WTC11 (cell line): ENCODE results near the gene PPFIBP2. TPM values are rescaled to one million over a fixed set of nuclear protein-coding genes. Genes with fewer than 3 reads are reported as not detected.

ENCODE experiments used
- ATAC-seq: fragments of 200-7000 bp; cut with Tn5 transposase; 2 replicates; pipeline ENCODE4 v1.10.0; 2021; ENCODE audit warnings: mild to moderate bottlenecking, moderate library complexity
- CTCF ChIA-PET: fragments of 300-600 bp; sonication (Branson Sonifier 250); formaldehyde crosslinking; loops from one replicate; lab custom pipeline; 2021; ENCODE audit warnings: antibody characterized with exemption; lab: Charles Lee
- POLR2A ChIA-PET: fragments of 350-600 bp; sonication (Branson Sonifier 250); formaldehyde crosslinking; loops from one replicate; lab custom pipeline; 2021; ENCODE audit warnings: antibody characterized with exemption; lab: Charles Lee
- DNase-seq: peaks from one replicate; pipeline ENCODE4 v3.0.0; 2021; ENCODE audit warnings: low spot score
- H3K27ac Mint-ChIP-seq: 2 replicates; pipeline ENCODE4 v1.8.0; 2021; ENCODE audit warnings: mixed read lengths
- H3K27me3 Mint-ChIP-seq: 2 replicates; pipeline ENCODE4 v1.8.0; 2021; ENCODE audit warnings: low read depth, mild to moderate bottlenecking, moderate library complexity, mixed read lengths
- H3K36me3 Mint-ChIP-seq: 2 replicates; pipeline ENCODE4 v1.8.0; 2021; ENCODE audit warnings: mixed read lengths
- H3K4me1 Mint-ChIP-seq: 2 replicates; pipeline ENCODE4 v1.8.0; 2022; ENCODE audit warnings: mixed read lengths
- H3K4me3 Mint-ChIP-seq: 2 replicates; pipeline ENCODE4 v1.8.0; 2021; ENCODE audit warnings: mild to moderate bottlenecking, moderate library complexity, mixed read lengths
- H3K9me3 Mint-ChIP-seq: 2 replicates; pipeline ENCODE4 v1.8.0; 2021; ENCODE audit warnings: mixed read lengths
- ATF1 ChIP-seq: sonication (generic); formaldehyde crosslinking; IDR thresholded peaks from 2 replicates; pipeline ENCODE4 v1.8.1; 2023; ENCODE audit warnings: mild to moderate bottlenecking, moderate library complexity, missing genetic modification reagents
- ELF4 ChIP-seq: sonication (generic); formaldehyde crosslinking; IDR thresholded peaks from 2 replicates; pipeline ENCODE4 v1.8.1; 2022; ENCODE audit warnings: low read depth, mild to moderate bottlenecking, moderate library complexity, missing genetic modification reagents
- ESRRA ChIP-seq: sonication (generic); formaldehyde crosslinking; IDR thresholded peaks from 2 replicates; pipeline ENCODE4 v1.8.1; 2022; ENCODE audit warnings: mild to moderate bottlenecking, missing genetic modification reagents, borderline replicate concordance
- NFATC4 ChIP-seq: fragments of 250-450 bp; sonication (Bioruptor Pico); IDR thresholded peaks from 2 replicates; pipeline ENCODE4 v1.9.0; 2021; ENCODE audit warnings: mild to moderate bottlenecking
- NR2C2 ChIP-seq: sonication (generic); formaldehyde crosslinking; IDR thresholded peaks from 2 replicates; pipeline ENCODE4 v1.8.0; 2022; ENCODE audit warnings: mild to moderate bottlenecking, missing genetic modification reagents
- ZNF317 ChIP-seq: sonication (generic); formaldehyde crosslinking; IDR thresholded peaks from 2 replicates; pipeline ENCODE4 v1.8.1; 2023; ENCODE audit warnings: low read depth, mild to moderate bottlenecking, moderate library complexity, missing genetic modification reagents, borderline replicate concordance
- total RNA-seq: library from RNA; stranded (reverse); gene quantifications from 3 replicates; pipeline ENCODE4 v1.2.3, GENCODE V29; 2021
- TF ChIP-seq, protein P1 (sequence below): sonication (generic); formaldehyde crosslinking; IDR thresholded peaks from 2 replicates; pipeline ENCODE4 v1.8.1; 2022; ENCODE audit warnings: mild to moderate bottlenecking, missing genetic modification reagents, moderate library complexity, borderline replicate concordance
- TF ChIP-seq, protein P2 (sequence below): fragments of 200-600 bp; IDR thresholded peaks from 2 replicates; pipeline ENCODE4 v1.8.0; 2022; ENCODE audit warnings: antibody characterized with exemption
- TF ChIP-seq, protein P3 (sequence below): sonication (generic); formaldehyde crosslinking; conservative IDR thresholded peaks from 2 replicates; pipeline ENCODE4 v1.8.1; 2023; ENCODE audit warnings: mild to moderate bottlenecking, low read depth, missing genetic modification reagents, moderate library complexity
- TF ChIP-seq, protein P4 (sequence below): sonication (generic); formaldehyde crosslinking; IDR thresholded peaks from 2 replicates; pipeline ENCODE4 v1.8.1; 2023; ENCODE audit warnings: mild to moderate bottlenecking, missing genetic modification reagents, borderline replicate concordance
- TF ChIP-seq, protein P5 (sequence below): sonication (generic); formaldehyde crosslinking; IDR thresholded peaks from 2 replicates; pipeline ENCODE4 v1.8.1; 2022; ENCODE audit warnings: low read depth, missing genetic modification reagents, borderline replicate concordance

PPFIBP2 gene
- total RNA-seq, 1 experiment from 2014 or later, result 21.4 TPM

DNA sequence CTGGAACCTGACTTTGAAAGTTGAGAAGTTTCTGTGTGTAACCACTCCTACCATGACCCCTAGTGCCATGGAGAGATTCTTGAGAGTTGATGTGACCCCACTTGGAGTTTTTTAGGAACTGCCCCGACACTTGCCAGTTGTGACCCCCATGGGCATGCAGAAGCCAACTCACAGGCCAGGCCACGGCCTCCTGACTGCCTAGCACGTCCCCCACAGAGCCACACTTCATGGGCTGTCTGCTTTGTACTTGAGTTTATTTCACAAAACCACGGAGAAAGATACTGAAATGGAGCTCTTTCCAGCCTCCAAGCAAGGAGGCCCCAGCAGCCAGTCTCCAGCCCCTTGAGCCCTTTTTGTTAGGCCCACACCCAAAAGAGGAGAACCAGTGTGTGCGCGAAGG is 151.1 kb downstream of the PPFIBP2 start (continued):
- TF ChIP-seq ATF1 (CRISPR knock-in tag) (no peak), ELF4 (CRISPR knock-in tag) (no peak)
- TF ChIP-seq, protein P1, sequence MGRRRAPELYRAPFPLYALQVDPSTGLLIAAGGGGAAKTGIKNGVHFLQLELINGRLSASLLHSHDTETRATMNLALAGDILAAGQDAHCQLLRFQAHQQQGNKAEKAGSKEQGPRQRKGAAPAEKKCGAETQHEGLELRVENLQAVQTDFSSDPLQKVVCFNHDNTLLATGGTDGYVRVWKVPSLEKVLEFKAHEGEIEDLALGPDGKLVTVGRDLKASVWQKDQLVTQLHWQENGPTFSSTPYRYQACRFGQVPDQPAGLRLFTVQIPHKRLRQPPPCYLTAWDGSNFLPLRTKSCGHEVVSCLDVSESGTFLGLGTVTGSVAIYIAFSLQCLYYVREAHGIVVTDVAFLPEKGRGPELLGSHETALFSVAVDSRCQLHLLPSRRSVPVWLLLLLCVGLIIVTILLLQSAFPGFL, result no peak

DNA sequence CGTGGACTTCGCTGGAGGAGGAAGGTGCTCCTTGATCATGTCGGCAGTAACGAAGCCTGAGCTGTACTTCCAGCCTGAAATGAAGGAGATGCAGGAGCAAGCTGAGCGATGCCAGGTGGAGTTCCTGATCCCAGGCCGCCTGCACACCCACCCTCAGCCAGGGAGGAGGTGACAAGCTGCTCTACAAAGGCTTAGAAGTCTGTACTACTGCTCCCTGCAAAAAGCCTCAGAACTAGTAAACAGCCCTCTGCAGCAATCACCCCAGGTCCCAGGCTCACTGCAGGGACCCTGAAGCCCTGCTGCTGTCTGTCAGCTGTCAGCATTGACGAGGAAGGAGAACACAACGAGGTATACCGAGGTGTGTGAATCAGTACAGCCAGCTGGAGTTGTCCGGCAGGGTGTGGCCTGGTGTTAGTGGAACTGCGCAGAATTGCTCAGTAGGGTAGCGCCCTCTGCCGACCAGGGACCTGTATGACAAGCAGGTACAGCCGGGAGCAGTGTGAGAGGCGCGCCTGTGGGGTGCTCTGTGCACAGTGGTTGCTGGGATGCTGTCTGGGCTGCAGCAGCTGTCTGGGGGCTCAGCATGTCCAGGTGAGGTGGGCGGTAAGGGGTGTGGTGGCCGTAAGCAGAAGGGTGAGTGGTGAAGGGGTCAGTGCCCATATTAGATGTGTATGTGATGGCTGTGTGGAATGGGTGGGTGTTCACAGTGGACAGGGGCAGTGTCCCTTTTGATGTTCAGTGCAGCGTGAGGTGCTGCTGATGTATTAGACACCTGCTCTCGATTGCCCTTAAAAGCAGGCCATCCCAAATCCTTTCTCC is 151.9 kb downstream of the PPFIBP2 start:
- no peak overlapping the region for H3K27ac Mint-ChIP-seq
- H3K36me3 Mint-ChIP-seq, result peaks cover 68% of the 10 kb centered on the region
- peak; percentile 99 for ATAC-seq
- POLR2A ChIA-PET, result no interaction called here
- H3K4me3 Mint-ChIP-seq, result no peak overlapping the region
- DNase-seq, result peak; percentile 89
- peaks cover 9% of the 10 kb centered on the region; the same call in 1 of the 2 replicates for H3K4me1 Mint-ChIP-seq
- H3K9me3 Mint-ChIP-seq, result peaks cover 17% of the 10 kb centered on the region
- peaks cover 8% of the 10 kb centered on the region; the same call in 1 of the 2 replicates for H3K27me3 Mint-ChIP-seq
- CTCF ChIA-PET, result interaction anchor here (0.5 to 3.7 kb wide), 26 partner anchors 8 to 853 kb away, joined by 3 to 34 read pairs (median 3); partner anchors contain the start of gene PPFIBP2
- TF ChIP-seq ELF4 (CRISPR knock-in tag) (no peak), NFATC4 (CRISPR knock-in tag) (no peak), ZNF317 (CRISPR knock-in tag) (no peak)
- TF ChIP-seq, protein P2, sequence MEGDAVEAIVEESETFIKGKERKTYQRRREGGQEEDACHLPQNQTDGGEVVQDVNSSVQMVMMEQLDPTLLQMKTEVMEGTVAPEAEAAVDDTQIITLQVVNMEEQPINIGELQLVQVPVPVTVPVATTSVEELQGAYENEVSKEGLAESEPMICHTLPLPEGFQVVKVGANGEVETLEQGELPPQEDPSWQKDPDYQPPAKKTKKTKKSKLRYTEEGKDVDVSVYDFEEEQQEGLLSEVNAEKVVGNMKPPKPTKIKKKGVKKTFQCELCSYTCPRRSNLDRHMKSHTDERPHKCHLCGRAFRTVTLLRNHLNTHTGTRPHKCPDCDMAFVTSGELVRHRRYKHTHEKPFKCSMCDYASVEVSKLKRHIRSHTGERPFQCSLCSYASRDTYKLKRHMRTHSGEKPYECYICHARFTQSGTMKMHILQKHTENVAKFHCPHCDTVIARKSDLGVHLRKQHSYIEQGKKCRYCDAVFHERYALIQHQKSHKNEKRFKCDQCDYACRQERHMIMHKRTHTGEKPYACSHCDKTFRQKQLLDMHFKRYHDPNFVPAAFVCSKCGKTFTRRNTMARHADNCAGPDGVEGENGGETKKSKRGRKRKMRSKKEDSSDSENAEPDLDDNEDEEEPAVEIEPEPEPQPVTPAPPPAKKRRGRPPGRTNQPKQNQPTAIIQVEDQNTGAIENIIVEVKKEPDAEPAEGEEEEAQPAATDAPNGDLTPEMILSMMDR, result peak; percentile 94
- TF ChIP-seq, protein P3, sequence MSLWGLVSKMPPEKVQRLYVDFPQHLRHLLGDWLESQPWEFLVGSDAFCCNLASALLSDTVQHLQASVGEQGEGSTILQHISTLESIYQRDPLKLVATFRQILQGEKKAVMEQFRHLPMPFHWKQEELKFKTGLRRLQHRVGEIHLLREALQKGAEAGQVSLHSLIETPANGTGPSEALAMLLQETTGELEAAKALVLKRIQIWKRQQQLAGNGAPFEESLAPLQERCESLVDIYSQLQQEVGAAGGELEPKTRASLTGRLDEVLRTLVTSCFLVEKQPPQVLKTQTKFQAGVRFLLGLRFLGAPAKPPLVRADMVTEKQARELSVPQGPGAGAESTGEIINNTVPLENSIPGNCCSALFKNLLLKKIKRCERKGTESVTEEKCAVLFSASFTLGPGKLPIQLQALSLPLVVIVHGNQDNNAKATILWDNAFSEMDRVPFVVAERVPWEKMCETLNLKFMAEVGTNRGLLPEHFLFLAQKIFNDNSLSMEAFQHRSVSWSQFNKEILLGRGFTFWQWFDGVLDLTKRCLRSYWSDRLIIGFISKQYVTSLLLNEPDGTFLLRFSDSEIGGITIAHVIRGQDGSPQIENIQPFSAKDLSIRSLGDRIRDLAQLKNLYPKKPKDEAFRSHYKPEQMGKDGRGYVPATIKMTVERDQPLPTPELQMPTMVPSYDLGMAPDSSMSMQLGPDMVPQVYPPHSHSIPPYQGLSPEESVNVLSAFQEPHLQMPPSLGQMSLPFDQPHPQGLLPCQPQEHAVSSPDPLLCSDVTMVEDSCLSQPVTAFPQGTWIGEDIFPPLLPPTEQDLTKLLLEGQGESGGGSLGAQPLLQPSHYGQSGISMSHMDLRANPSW (CRISPR knock-in tag), result no peak
- TF ChIP-seq, protein P4, sequence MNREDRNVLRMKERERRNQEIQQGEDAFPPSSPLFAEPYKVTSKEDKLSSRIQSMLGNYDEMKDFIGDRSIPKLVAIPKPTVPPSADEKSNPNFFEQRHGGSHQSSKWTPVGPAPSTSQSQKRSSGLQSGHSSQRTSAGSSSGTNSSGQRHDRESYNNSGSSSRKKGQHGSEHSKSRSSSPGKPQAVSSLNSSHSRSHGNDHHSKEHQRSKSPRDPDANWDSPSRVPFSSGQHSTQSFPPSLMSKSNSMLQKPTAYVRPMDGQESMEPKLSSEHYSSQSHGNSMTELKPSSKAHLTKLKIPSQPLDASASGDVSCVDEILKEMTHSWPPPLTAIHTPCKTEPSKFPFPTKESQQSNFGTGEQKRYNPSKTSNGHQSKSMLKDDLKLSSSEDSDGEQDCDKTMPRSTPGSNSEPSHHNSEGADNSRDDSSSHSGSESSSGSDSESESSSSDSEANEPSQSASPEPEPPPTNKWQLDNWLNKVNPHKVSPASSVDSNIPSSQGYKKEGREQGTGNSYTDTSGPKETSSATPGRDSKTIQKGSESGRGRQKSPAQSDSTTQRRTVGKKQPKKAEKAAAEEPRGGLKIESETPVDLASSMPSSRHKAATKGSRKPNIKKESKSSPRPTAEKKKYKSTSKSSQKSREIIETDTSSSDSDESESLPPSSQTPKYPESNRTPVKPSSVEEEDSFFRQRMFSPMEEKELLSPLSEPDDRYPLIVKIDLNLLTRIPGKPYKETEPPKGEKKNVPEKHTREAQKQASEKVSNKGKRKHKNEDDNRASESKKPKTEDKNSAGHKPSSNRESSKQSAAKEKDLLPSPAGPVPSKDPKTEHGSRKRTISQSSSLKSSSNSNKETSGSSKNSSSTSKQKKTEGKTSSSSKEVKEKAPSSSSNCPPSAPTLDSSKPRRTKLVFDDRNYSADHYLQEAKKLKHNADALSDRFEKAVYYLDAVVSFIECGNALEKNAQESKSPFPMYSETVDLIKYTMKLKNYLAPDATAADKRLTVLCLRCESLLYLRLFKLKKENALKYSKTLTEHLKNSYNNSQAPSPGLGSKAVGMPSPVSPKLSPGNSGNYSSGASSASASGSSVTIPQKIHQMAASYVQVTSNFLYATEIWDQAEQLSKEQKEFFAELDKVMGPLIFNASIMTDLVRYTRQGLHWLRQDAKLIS (CRISPR knock-in tag), result no peak

DNA sequence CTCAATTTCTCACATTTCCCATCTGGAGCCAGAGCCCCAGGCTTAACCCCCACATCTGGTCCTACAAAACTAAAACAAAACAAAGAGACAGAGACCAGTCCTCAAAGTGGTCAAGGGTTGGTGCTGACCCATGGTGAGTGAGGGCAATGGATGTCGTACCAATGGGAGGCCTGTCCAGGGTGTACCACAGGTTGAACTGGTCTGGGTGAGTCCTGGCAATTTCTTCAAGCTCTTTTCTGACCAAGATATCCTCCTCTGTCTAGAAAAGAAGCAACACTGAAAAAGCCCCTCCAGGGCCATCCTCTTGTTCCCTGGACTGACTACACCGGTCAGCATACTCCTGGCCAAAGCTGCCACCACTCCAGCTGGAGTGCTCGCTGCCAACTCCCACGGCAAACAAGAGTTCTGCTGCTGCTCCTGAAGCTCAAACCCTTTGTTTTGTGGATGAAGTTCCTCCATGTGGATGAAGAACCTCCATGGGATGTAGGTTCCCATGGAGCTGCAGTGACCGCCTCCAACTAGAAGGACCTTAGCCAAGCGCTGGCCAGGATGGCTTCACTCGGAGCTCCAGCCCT is 152.6 kb downstream of the PPFIBP2 start:
- Mint-ChIP-seq H3K4me1 (peaks cover 9% of the 10 kb centered on the region; the same call in 1 of the 2 replicates), H3K27ac (no peak overlapping the region), H3K36me3 (peaks cover 64% of the 10 kb centered on the region), H3K27me3 (peaks cover 8% of the 10 kb centered on the region; the same call in 1 of the 2 replicates), H3K9me3 (peaks cover 14% of the 10 kb centered on the region), H3K4me3 (no peak overlapping the region)
- DNase-seq (no peak), ATAC-seq (no peak)
- ChIA-PET CTCF (interaction anchor here (0.5 to 3.7 kb wide), 17 partner anchors 9 to 568 kb away, joined by 3 to 34 read pairs (median 3); partner anchors contain the start of gene PPFIBP2), POLR2A (no interaction called here)
- TF ChIP-seq NR2C2 (CRISPR knock-in tag) (no peak), ESRRA (CRISPR knock-in tag) (no peak)
- TF ChIP-seq, protein P5, sequence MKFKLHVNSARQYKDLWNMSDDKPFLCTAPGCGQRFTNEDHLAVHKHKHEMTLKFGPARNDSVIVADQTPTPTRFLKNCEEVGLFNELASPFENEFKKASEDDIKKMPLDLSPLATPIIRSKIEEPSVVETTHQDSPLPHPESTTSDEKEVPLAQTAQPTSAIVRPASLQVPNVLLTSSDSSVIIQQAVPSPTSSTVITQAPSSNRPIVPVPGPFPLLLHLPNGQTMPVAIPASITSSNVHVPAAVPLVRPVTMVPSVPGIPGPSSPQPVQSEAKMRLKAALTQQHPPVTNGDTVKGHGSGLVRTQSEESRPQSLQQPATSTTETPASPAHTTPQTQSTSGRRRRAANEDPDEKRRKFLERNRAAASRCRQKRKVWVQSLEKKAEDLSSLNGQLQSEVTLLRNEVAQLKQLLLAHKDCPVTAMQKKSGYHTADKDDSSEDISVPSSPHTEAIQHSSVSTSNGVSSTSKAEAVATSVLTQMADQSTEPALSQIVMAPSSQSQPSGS (CRISPR knock-in tag), result no peak
